ENCODE results near the gene WDR53.
"Not testable (repeated sequence)": the region's sequence is repeated elsewhere in the genome, so short reads cannot be mapped to it uniquely, and the experiment has no call there.

Gene WDR53

DNA sequence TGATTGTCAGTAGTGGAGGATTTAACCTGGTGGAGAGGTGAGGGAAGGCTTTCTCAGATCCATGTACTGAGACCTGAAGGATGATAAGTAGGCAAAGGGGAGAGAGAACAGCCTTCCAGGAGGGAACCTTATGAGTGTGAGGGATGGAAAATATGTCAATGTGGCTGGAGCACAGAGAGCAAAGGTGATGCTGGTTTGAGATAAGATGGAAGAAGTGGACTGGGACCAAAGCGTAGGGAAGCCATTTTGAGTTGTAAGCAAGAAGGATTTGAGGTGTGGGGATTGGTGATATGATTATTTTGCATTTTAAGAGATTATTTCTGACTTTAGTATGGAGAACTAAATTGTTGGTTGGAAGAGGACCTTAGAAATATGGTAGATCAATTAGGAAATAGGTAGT lies 4.0 kb upstream of the WDR53 start:
- no peaks in the 10 kb centered on the region for H3K27me3 ChIP-seq (ENCODE audit: control insufficient read depth, low read length)
- peaks cover 93% of the 10 kb centered on the region for H3K79me2 ChIP-seq (ENCODE audit: control insufficient read depth, low read length)
- 0 out of 2 replicates have a peak overlapping the region, but pooled peaks have one; percentile 20 for H3K4me3 ChIP-seq (ENCODE audit: low read length)
- H3K9me2 ChIP-seq (replicated peaks; ENCODE audit: control insufficient read depth, low read length), result no peaks in the 10 kb centered on the region
- no peak overlapping the region for H3K27ac ChIP-seq (ENCODE audit: low read depth, low read length)
- H4K20me1 ChIP-seq (ENCODE audit: control insufficient read depth, insufficient read depth, low read depth, low read length), result peaks cover 10% of the 10 kb centered on the region; the same call in 1 of the 2 replicates
- H3K9me3 ChIP-seq (ENCODE audit: control insufficient read depth, insufficient read depth, low read length), result no peaks in the 10 kb centered on the region
- peaks cover 13% of the 10 kb centered on the region for H3K36me3 ChIP-seq (ENCODE audit: control insufficient read depth, low read length)
- TF ChIP-seq EZH2phosphoT487 (IDR thresholded peaks at IDR 0.05; ENCODE audit: borderline replicate concordance, low read length), result no peak
- TF ChIP-seq, protein P1, sequence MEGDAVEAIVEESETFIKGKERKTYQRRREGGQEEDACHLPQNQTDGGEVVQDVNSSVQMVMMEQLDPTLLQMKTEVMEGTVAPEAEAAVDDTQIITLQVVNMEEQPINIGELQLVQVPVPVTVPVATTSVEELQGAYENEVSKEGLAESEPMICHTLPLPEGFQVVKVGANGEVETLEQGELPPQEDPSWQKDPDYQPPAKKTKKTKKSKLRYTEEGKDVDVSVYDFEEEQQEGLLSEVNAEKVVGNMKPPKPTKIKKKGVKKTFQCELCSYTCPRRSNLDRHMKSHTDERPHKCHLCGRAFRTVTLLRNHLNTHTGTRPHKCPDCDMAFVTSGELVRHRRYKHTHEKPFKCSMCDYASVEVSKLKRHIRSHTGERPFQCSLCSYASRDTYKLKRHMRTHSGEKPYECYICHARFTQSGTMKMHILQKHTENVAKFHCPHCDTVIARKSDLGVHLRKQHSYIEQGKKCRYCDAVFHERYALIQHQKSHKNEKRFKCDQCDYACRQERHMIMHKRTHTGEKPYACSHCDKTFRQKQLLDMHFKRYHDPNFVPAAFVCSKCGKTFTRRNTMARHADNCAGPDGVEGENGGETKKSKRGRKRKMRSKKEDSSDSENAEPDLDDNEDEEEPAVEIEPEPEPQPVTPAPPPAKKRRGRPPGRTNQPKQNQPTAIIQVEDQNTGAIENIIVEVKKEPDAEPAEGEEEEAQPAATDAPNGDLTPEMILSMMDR (IDR thresholded peaks at IDR 0.05; ENCODE audit: low read depth, low read length, poor library complexity, severe bottlenecking), result no peak
- H3K4me2 ChIP-seq (ENCODE audit: low read length), result peak overlapping the region; percentile 37
- peaks cover 4% of the 10 kb centered on the region; the same call in 1 of the 2 replicates for H3F3A ChIP-seq (ENCODE audit: control insufficient read depth, insufficient read depth)
- H3K4me1 ChIP-seq (ENCODE audit: control insufficient read depth, low read length), result peaks cover 28% of the 10 kb centered on the region

DNA sequence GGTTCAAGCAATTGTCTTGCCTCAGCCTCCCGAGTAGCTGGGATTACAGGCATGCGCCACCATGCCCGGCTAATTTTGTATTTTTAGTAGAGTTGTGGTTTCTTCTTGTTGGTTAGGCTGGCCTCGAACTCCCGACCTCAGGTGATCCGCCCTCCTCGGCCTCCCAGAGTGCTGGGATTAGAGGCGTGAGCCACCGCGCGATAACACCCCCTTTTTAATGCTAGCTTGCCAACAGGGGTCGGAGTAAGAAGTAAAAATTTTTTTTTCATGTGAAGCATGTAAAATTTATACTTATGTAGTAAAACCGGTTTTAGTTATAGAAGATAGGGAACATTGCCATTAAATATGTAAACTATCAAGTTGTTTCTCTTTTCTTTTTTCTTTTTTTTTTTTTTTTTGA lies 2.0 kb upstream of the WDR53 start:
- Histone ChIP-seq H4K20me1 (ENCODE audit: control insufficient read depth, insufficient read depth, low read depth, low read length) (peaks cover 10% of the 10 kb centered on the region; the same call in 1 of the 2 replicates), H3K4me1 (ENCODE audit: control insufficient read depth, low read length) (peaks cover 33% of the 10 kb centered on the region), H3K4me2 (ENCODE audit: low read length) (peak overlapping the region; percentile 77), H3K36me3 (ENCODE audit: control insufficient read depth, low read length) (peaks cover 15% of the 10 kb centered on the region), H3K79me2 (ENCODE audit: control insufficient read depth, low read length) (peaks cover 83% of the 10 kb centered on the region)
- not testable (repeated sequence) for H3K9me3 ChIP-seq (ENCODE audit: control insufficient read depth, insufficient read depth, low read length); H3F3A ChIP-seq (ENCODE audit: control insufficient read depth, insufficient read depth); H3K27me3 ChIP-seq (ENCODE audit: control insufficient read depth, low read length); H3K9me2 ChIP-seq (replicated peaks; ENCODE audit: control insufficient read depth, low read length); H3K27ac ChIP-seq (ENCODE audit: low read depth, low read length); H3K4me3 ChIP-seq (ENCODE audit: low read length)

DNA sequence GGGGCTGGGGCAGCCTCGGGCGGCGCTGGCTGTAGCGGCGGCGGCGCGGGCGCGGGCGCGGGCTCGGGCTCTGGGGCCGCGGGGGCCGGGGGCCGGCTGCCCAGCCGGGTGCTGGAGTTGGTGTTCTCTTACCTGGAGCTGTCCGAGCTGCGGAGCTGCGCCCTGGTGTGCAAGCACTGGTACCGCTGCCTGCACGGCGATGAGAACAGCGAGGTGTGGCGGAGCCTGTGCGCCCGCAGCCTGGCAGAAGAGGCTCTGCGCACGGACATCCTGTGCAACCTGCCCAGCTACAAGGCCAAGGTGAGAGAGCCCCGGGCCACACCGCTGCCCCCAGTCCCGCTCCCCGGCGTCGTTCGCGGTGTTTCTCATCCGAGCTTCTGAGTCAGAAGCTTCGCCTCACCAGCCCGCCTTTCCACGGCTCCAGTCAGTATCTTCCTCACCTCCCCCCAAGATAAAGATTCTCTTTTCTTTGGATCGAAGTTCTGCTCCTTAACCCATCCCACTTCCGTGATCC lies 706 bp upstream of the WDR53 start:
- peaks cover 5% of the 10 kb centered on the region; the same call in 1 of the 2 replicates for H4K20me1 ChIP-seq (ENCODE audit: control insufficient read depth, insufficient read depth, low read depth, low read length)
- peaks cover 73% of the 10 kb centered on the region for H3K79me2 ChIP-seq (ENCODE audit: control insufficient read depth, low read length)
- H3K27ac ChIP-seq (ENCODE audit: low read depth, low read length), result no peak overlapping the region
- H3K4me2 ChIP-seq (ENCODE audit: low read length), result peak overlapping the region; percentile 77
- peaks cover 13% of the 10 kb centered on the region for H3K36me3 ChIP-seq (ENCODE audit: control insufficient read depth, low read length)
- TF ChIP-seq, protein P1 (IDR thresholded peaks at IDR 0.05; ENCODE audit: low read depth, low read length, poor library complexity, severe bottlenecking), result no peak
- no peak for TF ChIP-seq EZH2phosphoT487 (IDR thresholded peaks at IDR 0.05; ENCODE audit: borderline replicate concordance, low read length)
- peaks cover 33% of the 10 kb centered on the region for H3K4me1 ChIP-seq (ENCODE audit: control insufficient read depth, low read length)
- H3K27me3 ChIP-seq (ENCODE audit: control insufficient read depth, low read length), result no peaks in the 10 kb centered on the region
- H3K4me3 ChIP-seq (ENCODE audit: low read length), result peak overlapping the region; percentile 80
- no peaks in the 10 kb centered on the region for H3K9me3 ChIP-seq (ENCODE audit: control insufficient read depth, insufficient read depth, low read length)
- H3K9me2 ChIP-seq (replicated peaks; ENCODE audit: control insufficient read depth, low read length), result no peaks in the 10 kb centered on the region
- H3F3A ChIP-seq (ENCODE audit: control insufficient read depth, insufficient read depth), result peaks cover 4% of the 10 kb centered on the region; the same call in 1 of the 2 replicates

DNA sequence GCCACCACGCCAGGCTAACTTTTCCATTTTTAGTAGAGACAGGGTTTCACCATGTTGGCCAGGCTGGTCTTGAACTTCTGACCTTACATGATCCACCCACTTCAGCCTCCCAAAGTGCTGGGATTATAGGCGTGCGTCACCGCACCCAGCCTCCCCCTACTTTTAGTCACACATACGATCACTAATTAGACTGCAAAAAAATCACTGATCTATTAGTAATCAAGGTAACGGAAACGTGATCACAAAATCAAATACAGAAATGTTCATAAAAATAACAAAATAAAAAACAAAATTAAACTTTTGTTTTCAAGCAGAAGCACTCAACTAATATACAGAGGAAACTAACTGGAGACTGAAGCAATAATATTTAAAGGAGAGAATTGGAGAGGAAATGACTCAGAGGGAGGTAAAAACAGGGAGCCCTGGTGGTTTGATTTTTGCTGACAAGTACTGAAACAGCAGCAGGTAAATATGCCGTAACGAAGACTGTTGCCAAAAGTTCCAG lies 4.6 kb downstream of the WDR53 start:
- no peaks in the 10 kb centered on the region for H3F3A ChIP-seq (ENCODE audit: control insufficient read depth, insufficient read depth)
- TF ChIP-seq EZH2phosphoT487 (IDR thresholded peaks at IDR 0.05; ENCODE audit: borderline replicate concordance, low read length), result no peak
- TF ChIP-seq, protein P1 (IDR thresholded peaks at IDR 0.05; ENCODE audit: low read depth, low read length, poor library complexity, severe bottlenecking), result no peak
- H3K4me1 ChIP-seq (ENCODE audit: control insufficient read depth, low read length), result peaks cover 7% of the 10 kb centered on the region
- H3K36me3 ChIP-seq (ENCODE audit: control insufficient read depth, low read length), result peaks cover 21% of the 10 kb centered on the region
- H3K79me2 ChIP-seq (ENCODE audit: control insufficient read depth, low read length), result peaks cover 25% of the 10 kb centered on the region
- no peaks in the 10 kb centered on the region for H4K20me1 ChIP-seq (ENCODE audit: control insufficient read depth, insufficient read depth, low read depth, low read length)
- no peak overlapping the region for H3K4me2 ChIP-seq (ENCODE audit: low read length)
- H3K4me3 ChIP-seq (ENCODE audit: low read length), result no peak overlapping the region
- H3K9me3 ChIP-seq (ENCODE audit: control insufficient read depth, insufficient read depth, low read length), result no peaks in the 10 kb centered on the region
- H3K9me2 ChIP-seq (replicated peaks; ENCODE audit: control insufficient read depth, low read length), result no peaks in the 10 kb centered on the region
- H3K27me3 ChIP-seq (ENCODE audit: control insufficient read depth, low read length), result no peaks in the 10 kb centered on the region
- H3K27ac ChIP-seq (ENCODE audit: low read depth, low read length), result no peak overlapping the region
